ENCODE measurements around the gene LRP1B.

The LRP1B gene

GRCh38 chr2:140604788-140605187, 1526.0 kb downstream of the LRP1B start:
- Mint-ChIP-seq H3K4me3 (no peak overlapping the region), H3K4me1 (ENCODE audit: low read depth) (no peaks in the 10 kb centered on the region), H3K27ac (no peak overlapping the region), H3K9me3 (no peaks in the 10 kb centered on the region), H3K36me3 (ENCODE audit: low read depth) (no peaks in the 10 kb centered on the region), H3K27me3 (no peaks in the 10 kb centered on the region)
- intact Hi-C loops (cut with micrococcal nuclease) = no loop called here

DNA sequence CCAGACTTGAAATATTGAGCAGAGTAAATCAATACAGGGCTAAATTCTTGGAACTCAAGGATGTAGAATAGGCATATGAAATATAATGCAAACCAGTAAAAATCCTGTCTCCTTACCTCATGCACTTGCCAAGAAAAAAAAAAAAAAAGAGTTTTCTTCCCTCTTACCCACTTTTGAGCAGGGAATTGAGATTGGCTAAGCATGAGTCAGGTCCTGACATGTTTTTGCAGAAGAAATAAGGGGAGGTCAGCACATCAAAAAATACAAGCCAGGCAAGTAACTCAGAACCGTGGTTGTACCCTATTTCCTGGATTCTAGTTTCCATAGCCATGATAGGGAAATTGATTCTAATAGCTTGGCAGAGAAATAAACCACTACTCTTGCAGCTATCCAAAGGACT, 1526.7 kb downstream of the LRP1B start:
- Mint-ChIP-seq H3K4me1 (ENCODE audit: low read depth) (no peaks in the 10 kb centered on the region), H3K9me3 (no peaks in the 10 kb centered on the region), H3K36me3 (ENCODE audit: low read depth) (no peaks in the 10 kb centered on the region), H3K27ac (no peak overlapping the region), H3K4me3 (no peak overlapping the region), H3K27me3 (no peaks in the 10 kb centered on the region)
- intact Hi-C loops (cut with micrococcal nuclease) = no loop called here

DNA sequence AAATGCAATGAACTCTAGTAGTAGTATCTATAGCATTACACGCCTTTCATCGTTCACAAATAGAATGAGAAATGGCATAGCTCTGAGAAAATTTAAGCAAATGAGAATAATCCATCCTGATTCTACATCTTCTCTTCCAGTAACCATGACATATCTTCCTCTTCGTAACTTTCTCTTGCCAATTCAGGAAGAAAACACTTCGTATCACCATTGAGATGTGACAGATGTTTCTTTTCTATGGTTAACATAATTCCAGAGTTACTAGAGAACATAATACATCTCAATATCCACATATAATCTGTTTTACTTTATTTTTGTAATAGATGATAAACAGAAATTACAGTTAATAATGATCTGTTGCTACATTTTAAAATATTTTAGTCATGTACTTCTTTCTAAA, 1527.4 kb downstream of the LRP1B start:
- Mint-ChIP-seq H3K4me1 (ENCODE audit: low read depth) (no peaks in the 10 kb centered on the region), H3K27ac (no peak overlapping the region), H3K27me3 (no peaks in the 10 kb centered on the region), H3K36me3 (ENCODE audit: low read depth) (no peaks in the 10 kb centered on the region), H3K9me3 (no peaks in the 10 kb centered on the region), H3K4me3 (no peak overlapping the region)
- intact Hi-C loops (cut with micrococcal nuclease) = no loop called here

- H3K36me3 Mint-ChIP-seq (ENCODE audit: low read depth) = no peaks in the 10 kb centered on the region
- H3K9me3 Mint-ChIP-seq = no peaks in the 10 kb centered on the region
- no peaks in the 10 kb centered on the region for H3K4me1 Mint-ChIP-seq (ENCODE audit: low read depth)
- no peak overlapping the region for H3K27ac Mint-ChIP-seq
- no peaks in the 10 kb centered on the region for H3K27me3 Mint-ChIP-seq
- no peak overlapping the region for H3K4me3 Mint-ChIP-seq
- intact Hi-C loops (cut with micrococcal nuclease) = no loop called here
These were observed 1529.0 kb downstream of the LRP1B start for GRCh38 chr2:140601801-140602200.

GRCh38 chr2:140601342-140601741, 1529.5 kb downstream of the LRP1B start:
- intact Hi-C loops (cut with micrococcal nuclease) = no loop called here
- Mint-ChIP-seq H3K27ac (no peak overlapping the region), H3K4me3 (no peak overlapping the region), H3K4me1 (ENCODE audit: low read depth) (no peaks in the 10 kb centered on the region), H3K36me3 (ENCODE audit: low read depth) (no peaks in the 10 kb centered on the region), H3K9me3 (no peaks in the 10 kb centered on the region), H3K27me3 (no peaks in the 10 kb centered on the region)

GRCh38 chr2:140600116-140600515, 1530.7 kb downstream of the LRP1B start:
- no peak overlapping the region for H3K27ac Mint-ChIP-seq
- no peaks in the 10 kb centered on the region for H3K4me1 Mint-ChIP-seq (ENCODE audit: low read depth)
- H3K27me3 Mint-ChIP-seq = no peaks in the 10 kb centered on the region
- intact Hi-C loops (cut with micrococcal nuclease) = no loop called here
- no peaks in the 10 kb centered on the region for H3K36me3 Mint-ChIP-seq (ENCODE audit: low read depth)
- no peaks in the 10 kb centered on the region for H3K9me3 Mint-ChIP-seq
- no peak overlapping the region for H3K4me3 Mint-ChIP-seq

GRCh38 chr2:140597836-140598235, 1533.0 kb downstream of the LRP1B start:
- no peaks in the 10 kb centered on the region for H3K36me3 Mint-ChIP-seq (ENCODE audit: low read depth)
- H3K27me3 Mint-ChIP-seq = no peaks in the 10 kb centered on the region
- no peak overlapping the region for H3K4me3 Mint-ChIP-seq
- intact Hi-C loops (cut with micrococcal nuclease) = no loop called here
- no peak overlapping the region for H3K27ac Mint-ChIP-seq
- H3K9me3 Mint-ChIP-seq = no peaks in the 10 kb centered on the region
- H3K4me1 Mint-ChIP-seq (ENCODE audit: low read depth) = no peaks in the 10 kb centered on the region

DNA sequence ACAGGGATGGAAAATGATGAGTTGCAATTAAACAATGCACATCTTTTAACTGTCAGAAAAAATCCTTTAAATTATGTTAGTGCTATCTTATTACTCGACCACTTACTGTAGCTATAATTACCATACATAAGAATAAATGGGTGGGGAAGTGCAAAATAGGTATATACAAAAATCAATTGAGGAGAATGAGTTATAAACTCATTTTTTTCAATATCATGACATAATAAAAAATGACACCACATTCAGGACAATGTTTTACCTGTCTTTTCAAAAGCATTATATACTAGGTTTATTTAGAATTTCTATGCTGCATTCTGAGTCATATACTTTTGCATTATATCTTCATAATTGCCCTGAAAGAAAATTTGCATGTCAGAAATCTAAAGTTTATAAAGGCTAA, 1533.6 kb downstream of the LRP1B start:
- Mint-ChIP-seq H3K4me1 (ENCODE audit: low read depth) (no peaks in the 10 kb centered on the region), H3K27ac (no peak overlapping the region), H3K27me3 (no peaks in the 10 kb centered on the region), H3K4me3 (no peak overlapping the region), H3K9me3 (no peaks in the 10 kb centered on the region), H3K36me3 (ENCODE audit: low read depth) (no peaks in the 10 kb centered on the region)
- intact Hi-C loops (cut with micrococcal nuclease) = no loop called here

- intact Hi-C loops (cut with micrococcal nuclease) = no loop called here
- Mint-ChIP-seq H3K4me1 (ENCODE audit: low read depth) (no peaks in the 10 kb centered on the region), H3K27me3 (no peaks in the 10 kb centered on the region), H3K4me3 (no peak overlapping the region), H3K27ac (no peak overlapping the region), H3K9me3 (no peaks in the 10 kb centered on the region), H3K36me3 (ENCODE audit: low read depth) (no peaks in the 10 kb centered on the region)
These were observed 1534.4 kb downstream of the LRP1B start for GRCh38 chr2:140596447-140596846.

DNA sequence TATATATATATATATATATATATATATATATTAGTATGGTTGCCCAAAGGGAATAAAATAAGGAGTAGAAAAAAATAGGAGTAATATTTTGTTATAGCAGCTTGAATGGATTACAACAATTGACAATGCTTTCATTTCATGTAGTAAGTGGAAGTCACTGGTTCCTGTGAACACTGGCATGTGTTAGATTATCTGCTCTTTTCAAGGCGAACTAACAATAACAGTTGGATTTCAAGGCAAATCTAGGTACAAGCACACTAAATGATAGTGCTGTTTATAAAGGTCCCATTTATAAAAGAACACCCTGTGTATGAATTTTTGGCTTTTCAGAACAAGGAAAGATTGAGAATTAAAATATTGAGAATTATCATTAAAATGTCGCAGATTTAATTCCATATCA, 1535.7 kb downstream of the LRP1B start:
- Mint-ChIP-seq H3K4me1 (ENCODE audit: low read depth) (no peaks in the 10 kb centered on the region), H3K36me3 (ENCODE audit: low read depth) (no peaks in the 10 kb centered on the region), H3K27ac (no peak overlapping the region), H3K4me3 (no peak overlapping the region), H3K27me3 (no peaks in the 10 kb centered on the region), H3K9me3 (no peaks in the 10 kb centered on the region)
- intact Hi-C loops (cut with micrococcal nuclease) = no loop called here

GRCh38 chr2:140593132-140593531, 1537.7 kb downstream of the LRP1B start:
- no peaks in the 10 kb centered on the region for H3K9me3 Mint-ChIP-seq
- H3K4me3 Mint-ChIP-seq = no peak overlapping the region
- no peaks in the 10 kb centered on the region for H3K27me3 Mint-ChIP-seq
- no peak overlapping the region for H3K27ac Mint-ChIP-seq
- H3K36me3 Mint-ChIP-seq (ENCODE audit: low read depth) = no peaks in the 10 kb centered on the region
- H3K4me1 Mint-ChIP-seq (ENCODE audit: low read depth) = no peaks in the 10 kb centered on the region
- intact Hi-C loops (cut with micrococcal nuclease) = no loop called here

DNA sequence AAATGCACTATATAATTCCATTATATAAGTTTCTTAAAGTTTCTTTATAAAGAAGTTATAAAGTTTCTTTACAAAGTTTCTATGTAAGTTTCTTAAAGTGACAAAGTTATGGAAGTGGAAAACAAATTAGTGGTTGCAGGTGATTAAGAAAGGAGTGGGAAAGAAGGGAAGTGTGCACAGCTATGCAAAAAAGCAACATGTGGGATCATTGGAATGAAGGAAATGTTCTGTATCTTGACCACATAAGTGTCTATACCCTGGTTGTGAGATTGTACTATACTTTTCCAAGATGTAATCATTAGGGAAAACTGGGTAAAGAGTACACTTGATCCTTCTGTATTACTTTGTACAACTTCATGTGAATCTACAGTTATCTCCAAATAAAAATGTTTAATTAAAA, 1541.1 kb downstream of the LRP1B start:
- H3K9me3 Mint-ChIP-seq = no peaks in the 10 kb centered on the region
- intact Hi-C loops (cut with micrococcal nuclease) = no loop called here

GRCh38 chr2:140589273-140589672, 1541.5 kb downstream of the LRP1B start:
- H3K27ac Mint-ChIP-seq = no peak overlapping the region
- intact Hi-C loops (cut with micrococcal nuclease) = no loop called here
- H3K9me3 Mint-ChIP-seq = no peaks in the 10 kb centered on the region
- H3K27me3 Mint-ChIP-seq = no peaks in the 10 kb centered on the region
- H3K36me3 Mint-ChIP-seq (ENCODE audit: low read depth) = no peaks in the 10 kb centered on the region
- no peak overlapping the region for H3K4me3 Mint-ChIP-seq
- H3K4me1 Mint-ChIP-seq (ENCODE audit: low read depth) = no peaks in the 10 kb centered on the region

More for the DNA sequence above, 1541.1 kb downstream of the LRP1B start:
- Mint-ChIP-seq H3K27me3 (no peaks in the 10 kb centered on the region), H3K4me1 (ENCODE audit: low read depth) (no peaks in the 10 kb centered on the region), H3K36me3 (ENCODE audit: low read depth) (no peaks in the 10 kb centered on the region), H3K4me3 (no peak overlapping the region), H3K27ac (no peak overlapping the region)

- intact Hi-C loops (cut with micrococcal nuclease) = no loop called here
- Mint-ChIP-seq H3K4me1 (ENCODE audit: low read depth) (no peaks in the 10 kb centered on the region), H3K36me3 (ENCODE audit: low read depth) (no peaks in the 10 kb centered on the region), H3K4me3 (no peak overlapping the region), H3K27ac (no peak overlapping the region), H3K9me3 (no peaks in the 10 kb centered on the region), H3K27me3 (no peaks in the 10 kb centered on the region)
These were observed 1544.4 kb downstream of the LRP1B start for GRCh38 chr2:140586379-140586778.

GRCh38 chr2:140585016-140585415, 1545.8 kb downstream of the LRP1B start:
- H3K36me3 Mint-ChIP-seq (ENCODE audit: low read depth) = no peaks in the 10 kb centered on the region
- H3K27me3 Mint-ChIP-seq = no peaks in the 10 kb centered on the region
- H3K4me1 Mint-ChIP-seq (ENCODE audit: low read depth) = no peaks in the 10 kb centered on the region
- no peak overlapping the region for H3K27ac Mint-ChIP-seq
- no peak overlapping the region for H3K4me3 Mint-ChIP-seq
- no peaks in the 10 kb centered on the region for H3K9me3 Mint-ChIP-seq
- intact Hi-C loops (cut with micrococcal nuclease) = no loop called here

DNA sequence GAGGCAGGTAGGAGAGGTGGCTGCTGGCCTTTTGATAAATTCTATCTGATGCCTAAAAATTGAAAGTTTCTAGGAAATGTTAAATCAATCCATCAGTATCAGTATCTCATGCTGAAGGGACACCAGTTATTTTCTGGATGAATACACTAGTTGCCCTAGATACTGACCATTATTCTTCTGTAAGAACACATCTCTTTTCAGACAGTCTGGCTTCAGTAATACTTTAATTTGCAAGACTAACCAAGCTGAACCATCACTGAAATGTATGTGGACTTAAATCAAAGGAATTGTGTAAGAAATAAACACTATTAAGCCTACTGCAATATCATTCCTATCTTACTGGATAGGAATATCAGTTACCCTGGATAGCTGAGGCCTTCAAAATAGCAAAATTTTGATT, 1546.3 kb downstream of the LRP1B start:
- Mint-ChIP-seq H3K27me3 (no peaks in the 10 kb centered on the region), H3K4me1 (ENCODE audit: low read depth) (no peaks in the 10 kb centered on the region), H3K27ac (no peak overlapping the region), H3K4me3 (no peak overlapping the region), H3K9me3 (no peaks in the 10 kb centered on the region), H3K36me3 (ENCODE audit: low read depth) (no peaks in the 10 kb centered on the region)
- intact Hi-C loops (cut with micrococcal nuclease) = no loop called here
